Coronary artery (tissue), 2 donors: ENCODE measurements around the gene SLC19A1.

ENCODE experiments used
- DNase-seq: peaks from one replicate; pipeline ENCODE4 v3.0.0-alpha.2; 2017; ENCODE audit warnings: low spot score
- H3K27ac ChIP-seq, 2 donors: fragments of 200-600 bp; sonication (generic); one replicate each; pipeline ENCODE4 v1.5.1; 2016 to 2019
- H3K4me3 ChIP-seq: fragments of 200-600 bp; sonication (generic); 2 replicates; pipeline ENCODE4 v1.5.1; 2016; ENCODE audit warnings: mild to moderate bottlenecking, moderate library complexity
- CTCF ChIP-seq: fragments of 200-600 bp; sonication (generic); IDR thresholded peaks from one replicate; pipeline ENCODE4 v1.5.1; 2019; ENCODE audit warnings: antibody characterized with exemption

Gene SLC19A1

GRCh38 chr21:45488931-45489721, 53.1 kb downstream of the SLC19A1 start:
- Histone ChIP-seq H3K4me3 (no peak overlapping the region), H3K27ac (no peak overlapping the region)
- no peak for TF ChIP-seq CTCF
- no peak for DNase-seq

DNA sequence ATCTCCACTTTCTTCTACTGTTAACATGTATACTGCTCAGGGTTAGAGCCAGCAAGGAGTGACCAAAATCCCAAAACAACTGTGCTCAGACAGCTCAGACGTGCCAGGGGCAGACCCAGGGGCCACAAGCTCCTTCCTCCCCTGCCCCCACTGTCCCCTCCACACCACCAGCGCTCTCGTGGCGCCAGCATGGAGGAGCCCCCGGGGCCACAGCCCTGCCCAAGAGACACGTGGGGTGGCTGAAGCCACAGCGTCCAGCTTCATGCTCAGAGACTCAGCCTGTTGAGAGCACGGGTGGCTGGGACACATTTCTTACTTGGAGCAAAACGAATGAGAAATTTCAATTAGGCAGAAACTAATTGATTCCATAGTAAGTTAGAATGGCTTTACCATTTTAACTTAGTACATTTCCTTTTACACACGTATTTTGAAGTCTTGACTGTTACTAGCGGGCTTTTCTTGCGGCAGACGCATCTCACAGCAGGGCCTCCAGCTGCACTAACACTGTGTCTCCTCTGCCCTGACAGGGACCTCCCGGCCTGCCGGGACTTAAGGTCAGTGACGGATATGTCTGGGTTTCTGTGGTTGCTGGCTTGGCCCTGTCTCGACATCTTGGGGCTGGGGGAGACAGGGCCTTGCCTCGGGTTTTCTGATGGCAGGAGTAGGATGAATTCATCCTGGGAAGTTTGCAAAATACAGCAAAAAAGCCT, 54.2 kb downstream of the SLC19A1 start:
- TF ChIP-seq CTCF, result no peak
- no peak overlapping the region for H3K4me3 ChIP-seq
- no peak for DNase-seq
- no peak overlapping the region for H3K27ac ChIP-seq

GRCh38 chr21:45487161-45487806, 55.0 kb downstream of the SLC19A1 start:
- DNase-seq, result no peak
- Histone ChIP-seq H3K27ac (no peak overlapping the region), H3K4me3 (no peak overlapping the region)
- TF ChIP-seq CTCF, result no peak

GRCh38 chr21:45486443-45487160, 55.6 kb downstream of the SLC19A1 start:
- no peak overlapping the region for H3K4me3 ChIP-seq
- no peak for DNase-seq
- TF ChIP-seq CTCF, result no peak
- no peak overlapping the region for H3K27ac ChIP-seq

DNA sequence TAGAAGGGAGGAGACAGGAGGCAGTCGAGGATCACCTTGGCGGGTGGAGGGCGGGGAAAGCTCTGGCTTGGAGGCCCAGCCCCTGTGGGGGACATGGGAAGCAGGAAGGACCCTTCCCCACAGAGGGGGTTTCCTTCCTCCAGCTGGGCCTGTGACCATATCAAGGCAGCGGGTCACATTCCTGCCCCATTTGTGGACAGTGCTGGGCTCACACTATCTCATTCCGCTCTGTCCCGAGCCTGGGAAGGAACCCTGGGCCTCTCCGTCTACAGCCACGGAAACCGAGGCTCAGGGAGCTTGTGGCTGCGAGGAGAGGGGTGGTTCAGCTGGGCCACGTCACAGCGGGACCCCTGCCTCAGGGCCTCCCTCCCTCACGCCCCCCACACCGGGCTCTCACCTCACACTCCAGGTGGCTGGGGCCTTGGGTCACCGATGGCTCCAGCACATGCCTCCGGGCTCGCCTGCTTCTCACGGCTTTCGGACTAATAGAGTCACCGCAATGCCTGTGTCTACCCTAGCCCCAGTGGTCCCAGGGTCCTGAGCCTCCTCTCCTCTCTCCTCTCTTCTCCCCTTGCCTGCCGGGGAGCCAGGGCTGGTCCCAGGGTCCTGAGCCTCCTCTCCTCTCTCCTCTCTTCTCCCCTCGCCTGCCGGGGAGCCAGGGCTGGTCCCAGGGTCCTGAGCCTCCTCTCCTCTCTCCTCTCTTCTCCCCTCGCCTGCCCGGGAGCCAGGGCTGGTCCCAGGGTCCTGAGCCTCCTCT, 56.4 kb downstream of the SLC19A1 start:
- TF ChIP-seq CTCF, result no peak
- no peak for DNase-seq
- no peak overlapping the region for H3K27ac ChIP-seq
- H3K4me3 ChIP-seq, result no peak overlapping the region

GRCh38 chr21:45484318-45484717, 57.9 kb downstream of the SLC19A1 start:
- DNase-seq, result no peak
- TF ChIP-seq CTCF, result no peak
- no peak overlapping the region for H3K4me3 ChIP-seq
- H3K27ac ChIP-seq, result no peak overlapping the region
